H9 (cell line): ENCODE results near the gene MORC2. TPM values are rescaled to one million over a fixed set of nuclear protein-coding genes. Genes with fewer than 3 reads are reported as not detected.

Source experiments
- DNase-seq: peaks from one replicate; pipeline ENCODE4 v3.0.0-alpha.2; 2017
- H2AFZ ChIP-seq: one replicate; pipeline ENCODE4 v1.6.1; 2013; ENCODE audit warnings: mild to moderate bottlenecking, low read length, control low read depth, moderate library complexity
- H2AK5ac ChIP-seq: 2 replicates; pipeline ENCODE4 v1.6.1; 2013; ENCODE audit warnings: low read length, control low read depth, mixed read lengths; ENCODE audit not compliant: insufficient read length
- H2BK120ac ChIP-seq: one replicate; pipeline ENCODE4 v1.6.1; 2013; ENCODE audit warnings: low read depth, mild to moderate bottlenecking, low read length, control low read depth, inconsistent platforms; ENCODE audit not compliant: poor library complexity, severe bottlenecking
- H2BK12ac ChIP-seq: 2 replicates; pipeline ENCODE4 v1.6.1; 2013; ENCODE audit warnings: low read length, control low read depth, mixed read lengths, low read depth; ENCODE audit not compliant: insufficient read length
- H2BK15ac ChIP-seq: 2 replicates; pipeline ENCODE4 v1.6.1; 2013; ENCODE audit warnings: low read depth, low read length, control low read depth
- H2BK20ac ChIP-seq: one replicate; pipeline ENCODE4 v1.6.1; 2013; ENCODE audit warnings: low read depth, mild to moderate bottlenecking, low read length, control low read depth, inconsistent platforms; ENCODE audit not compliant: poor library complexity, severe bottlenecking
- H2BK5ac ChIP-seq: 2 replicates; pipeline ENCODE4 v1.6.1; 2013; ENCODE audit warnings: low read length, control low read depth, mixed read lengths; ENCODE audit not compliant: insufficient read length
- H3K14ac ChIP-seq: 2 replicates; pipeline ENCODE4 v1.6.1; 2013; ENCODE audit warnings: low read length, control low read depth; ENCODE audit not compliant: insufficient read depth
- H3K18ac ChIP-seq: 2 replicates; pipeline ENCODE4 v1.6.1; 2013; ENCODE audit warnings: low read depth, mild to moderate bottlenecking, mixed read lengths, low read length, control low read depth; ENCODE audit not compliant: insufficient read length
- H3K23ac ChIP-seq: 2 replicates; pipeline ENCODE4 v1.6.1; 2013; ENCODE audit warnings: low read length, control low read depth, mixed read lengths, low read depth; ENCODE audit not compliant: insufficient read length
- H3K23me2 ChIP-seq: 2 replicates; pipeline ENCODE4 v1.6.1; 2013; ENCODE audit warnings: low read depth, mild to moderate bottlenecking, mixed read lengths, low read length, control low read depth; ENCODE audit not compliant: insufficient read length, poor library complexity, severe bottlenecking
- H3K27ac ChIP-seq: 2 replicates; pipeline ENCODE4 v1.5.1; 2013; ENCODE audit warnings: low read length, control low read depth, mixed read lengths, low read depth; ENCODE audit not compliant: insufficient read length
- H3K27me3 ChIP-seq: 2 replicates; pipeline ENCODE4 v1.6.1; 2013; ENCODE audit warnings: low read length, control low read depth, inconsistent platforms; ENCODE audit not compliant: insufficient read depth
- H3K4ac ChIP-seq: 2 replicates; pipeline ENCODE4 v1.6.1; 2013; ENCODE audit warnings: low read depth, mild to moderate bottlenecking, control low read depth, inconsistent platforms, low read length, moderate library complexity
- H3K4me1 ChIP-seq: 2 replicates; pipeline ENCODE4 v1.6.1; 2013; ENCODE audit warnings: low read length, control low read depth, inconsistent platforms; ENCODE audit not compliant: insufficient read depth
- H3K4me2 ChIP-seq: 2 replicates; pipeline ENCODE4 v1.6.1; 2013; ENCODE audit warnings: low read length, control low read depth, mixed read lengths; ENCODE audit not compliant: insufficient read length, insufficient read depth
- H3K56ac ChIP-seq: 2 replicates; pipeline ENCODE4 v1.6.1; 2013; ENCODE audit warnings: low read depth, mild to moderate bottlenecking, mixed read lengths, low read length, control low read depth; ENCODE audit not compliant: insufficient read length
- H3K79me1 ChIP-seq: 2 replicates; pipeline ENCODE4 v1.6.1; 2013; ENCODE audit warnings: low read depth, mild to moderate bottlenecking, moderate library complexity, low read length, control low read depth, inconsistent platforms; ENCODE audit not compliant: insufficient read depth, poor library complexity, severe bottlenecking
- H3K79me2 ChIP-seq: 2 replicates; pipeline ENCODE4 v1.6.1; 2013; ENCODE audit warnings: low read length, control low read depth, inconsistent platforms; ENCODE audit not compliant: insufficient read depth
- H3K9ac ChIP-seq: 2 replicates; pipeline ENCODE4 v1.6.1; 2013; ENCODE audit warnings: low read length, control low read depth, mixed read lengths; ENCODE audit not compliant: insufficient read length; ENCODE audit errors: extremely low read depth
- H3K9me3 ChIP-seq: one replicate; pipeline ENCODE4 v1.6.1; 2013; ENCODE audit warnings: low read depth, low read length, inconsistent platforms; ENCODE audit not compliant: control insufficient read depth
- H3T11ph ChIP-seq: one replicate; pipeline ENCODE4 v1.6.1; 2013; ENCODE audit warnings: mild to moderate bottlenecking, low read length, control low read depth, inconsistent platforms
- H4K20me1 ChIP-seq: one replicate; pipeline ENCODE4 v1.6.1; 2013; ENCODE audit not compliant: control insufficient read depth, insufficient read length, insufficient read depth
- H4K5ac ChIP-seq: 2 replicates; pipeline ENCODE4 v1.6.1; 2013; ENCODE audit warnings: low read depth, mild to moderate bottlenecking, mixed read lengths, low read length, control low read depth; ENCODE audit not compliant: insufficient read length
- H4K8ac ChIP-seq: replicated peaks from 2 replicates; pipeline ENCODE4 v1.6.1; 2013; ENCODE audit warnings: low read length, control low read depth, mixed read lengths, low read depth; ENCODE audit not compliant: insufficient read length
- H4K91ac ChIP-seq: 2 replicates; pipeline ENCODE4 v1.6.1; 2013; ENCODE audit warnings: low read depth, mild to moderate bottlenecking, moderate library complexity, mixed read lengths, low read length, control low read depth; ENCODE audit not compliant: insufficient read length
- H3K27ac Mint-ChIP-seq, 3 experiments: 2 replicates in 2 of 3; 3 replicates in 1 of 3; pipeline ENCODE4 v1.8.0; 2020 to 2021; ENCODE audit warnings: mixed read lengths in 3 of 3, mild to moderate bottlenecking in 1 of 3, moderate library complexity in 1 of 3
- H3K27me3 Mint-ChIP-seq: 2 replicates; pipeline ENCODE4 v1.8.0; 2021; ENCODE audit warnings: low read depth, mild to moderate bottlenecking, moderate library complexity, mixed read lengths
- H3K36me3 Mint-ChIP-seq, 3 experiments: 2 replicates in 2 of 3; 3 replicates in 1 of 3; pipeline ENCODE4 v1.8.0; 2020 to 2021; ENCODE audit warnings: low read depth in 3 of 3, mixed read lengths in 3 of 3; ENCODE audit not compliant: insufficient read depth in 1 of 3
- H3K4me1 Mint-ChIP-seq, 2 experiments: 2 replicates each; pipeline ENCODE4 v1.8.0; 2020; ENCODE audit warnings: mixed read lengths in 2 of 2
- H3K4me3 Mint-ChIP-seq, 2 experiments: 2 replicates in 1 of 2; 3 replicates in 1 of 2; pipeline ENCODE4 v1.8.0; 2020 to 2021; ENCODE audit warnings: mild to moderate bottlenecking in 2 of 2, mixed read lengths in 2 of 2, moderate library complexity in 1 of 2
- H3K9me3 Mint-ChIP-seq, 2 experiments: 2 replicates in 1 of 2; 3 replicates in 1 of 2; pipeline ENCODE4 v1.8.0; 2020; ENCODE audit warnings: mild to moderate bottlenecking in 2 of 2, mixed read lengths in 2 of 2, moderate library complexity in 1 of 2
- WGBS: extraction: QIAGEN DNeasy Blood & Tissue Kit; methylation state at CpG from one replicate; pipeline ENCODE4 v1.1.7; 2013; ENCODE audit warnings: missing lambda C conversion rate, low lambda C conversion rate, mixed read lengths; ENCODE audit not compliant: insufficient read length; ENCODE audit errors: extremely low coverage; 5-methylcytosine and 5-hydroxymethylcytosine counted together
- total RNA-seq: library from RNA; stranded (reverse); gene quantifications from 2 replicates; pipeline ENCODE4 v1.2.1, GENCODE V29; 2021
- TF ChIP-seq, protein P1 (sequence below): fragments of 200-600 bp; sonication (generic); conservative IDR thresholded peaks from 3 replicates; pipeline ENCODE4 v1.8.0; 2021; ENCODE audit warnings: antibody characterized with exemption, mild to moderate bottlenecking

Gene MORC2
- total RNA-seq, 1 experiment from 2014 or later: 37.4 TPM

DNA sequence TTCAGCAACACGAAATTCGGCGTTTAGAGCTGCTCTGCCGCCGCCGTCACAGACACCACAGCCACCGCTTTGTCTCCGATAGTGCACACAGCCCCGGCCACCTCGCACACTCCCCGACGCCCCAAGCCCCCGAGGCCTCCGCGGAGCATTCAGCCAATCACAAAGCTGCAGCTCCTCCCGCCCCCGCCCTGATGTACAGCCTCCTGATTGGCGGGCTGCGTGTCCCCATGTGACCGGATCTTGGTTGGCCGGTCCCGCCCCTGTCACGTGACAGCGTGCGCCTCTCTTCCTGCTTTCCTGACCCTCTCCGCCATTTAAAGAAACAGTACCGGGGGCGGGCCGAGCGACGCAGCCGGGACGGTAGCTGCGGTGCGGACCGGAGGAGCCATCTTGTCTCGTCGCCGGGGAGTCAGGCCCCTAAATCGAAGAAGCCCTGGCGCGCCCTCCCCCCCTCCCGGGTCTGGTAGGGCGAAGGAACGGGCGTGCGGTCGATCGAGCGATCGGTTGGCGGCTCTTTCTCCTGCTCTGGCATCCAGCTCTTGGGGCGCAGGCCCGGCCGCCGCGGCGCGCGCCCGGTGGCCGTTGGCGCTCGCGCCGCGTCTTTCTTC lies 454 bp upstream of the MORC2 start, which contains the start of gene TUG1:
TUG1 (plus strand) TSS at position 342 of the 608 bp plus-strand sequence.
- H2BK15ac ChIP-seq: no peak within 1 kb of the TSS
- H3K4me1 ChIP-seq: no peaks in the 10 kb centered on the region
- TF ChIP-seq, protein P1, sequence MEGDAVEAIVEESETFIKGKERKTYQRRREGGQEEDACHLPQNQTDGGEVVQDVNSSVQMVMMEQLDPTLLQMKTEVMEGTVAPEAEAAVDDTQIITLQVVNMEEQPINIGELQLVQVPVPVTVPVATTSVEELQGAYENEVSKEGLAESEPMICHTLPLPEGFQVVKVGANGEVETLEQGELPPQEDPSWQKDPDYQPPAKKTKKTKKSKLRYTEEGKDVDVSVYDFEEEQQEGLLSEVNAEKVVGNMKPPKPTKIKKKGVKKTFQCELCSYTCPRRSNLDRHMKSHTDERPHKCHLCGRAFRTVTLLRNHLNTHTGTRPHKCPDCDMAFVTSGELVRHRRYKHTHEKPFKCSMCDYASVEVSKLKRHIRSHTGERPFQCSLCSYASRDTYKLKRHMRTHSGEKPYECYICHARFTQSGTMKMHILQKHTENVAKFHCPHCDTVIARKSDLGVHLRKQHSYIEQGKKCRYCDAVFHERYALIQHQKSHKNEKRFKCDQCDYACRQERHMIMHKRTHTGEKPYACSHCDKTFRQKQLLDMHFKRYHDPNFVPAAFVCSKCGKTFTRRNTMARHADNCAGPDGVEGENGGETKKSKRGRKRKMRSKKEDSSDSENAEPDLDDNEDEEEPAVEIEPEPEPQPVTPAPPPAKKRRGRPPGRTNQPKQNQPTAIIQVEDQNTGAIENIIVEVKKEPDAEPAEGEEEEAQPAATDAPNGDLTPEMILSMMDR: no peak
- H3K23me2 ChIP-seq: peaks cover 4% of the 10 kb centered on the region
- DNase-seq: peak; percentile 99
- H4K8ac ChIP-seq: no peak within 1 kb of the TSS
- H3K23ac ChIP-seq: no peak within 1 kb of the TSS
- H2BK12ac ChIP-seq: no peak within 1 kb of the TSS
- H3K9ac ChIP-seq: peak within 1 kb of the TSS; percentile 92
- H4K91ac ChIP-seq: no peak within 1 kb of the TSS
- peak within 1 kb of the TSS; percentile 99 for H3K14ac ChIP-seq
- Mint-ChIP-seq H3K27ac (peak within 1 kb of the TSS; percentile 90 to 98 (median 97); a peak in 6 of 7 replicates), H3K4me1 (peaks cover 34 to 54% of the 10 kb centered on the region in 2 experiments), H3K36me3 (peaks cover 59 to 67% (median 65%) of the 10 kb centered on the region in 3 experiments), H3K27me3 (peaks cover 8% of the 10 kb centered on the region), H3K4me3 (peak within 1 kb of the TSS; percentile 87 to 92), H3K9me3 (peaks cover 36 to 47% of the 10 kb centered on the region in 2 experiments)
- no peaks in the 10 kb centered on the region for H3K27me3 ChIP-seq
- peak within 1 kb of the TSS; percentile 12 for H3T11ph ChIP-seq
- H2AFZ ChIP-seq: no peak within 1 kb of the TSS
- H3K79me2 ChIP-seq: peaks cover 42% of the 10 kb centered on the region
- H3K4ac ChIP-seq: no peak within 1 kb of the TSS; the same call in 1 of the 2 replicates
- H3K56ac ChIP-seq: no peak within 1 kb of the TSS
- H3K18ac ChIP-seq: peak within 1 kb of the TSS; percentile 99
- H3K79me1 ChIP-seq: no peaks in the 10 kb centered on the region
- no peak within 1 kb of the TSS for H4K5ac ChIP-seq
- no CpG with 5 or more reads among the region's 67 CpGs for WGBS
- no peak within 1 kb of the TSS for H2BK20ac ChIP-seq
- H2BK5ac ChIP-seq: no peak within 1 kb of the TSS
- no peak within 1 kb of the TSS for H2AK5ac ChIP-seq
- no peaks in the 10 kb centered on the region for H4K20me1 ChIP-seq
- H3K27ac ChIP-seq: peak within 1 kb of the TSS; percentile 18
- peak within 1 kb of the TSS; percentile 90 for H3K4me2 ChIP-seq
- H2BK120ac ChIP-seq: no peak within 1 kb of the TSS
- H3K9me3 ChIP-seq: no peaks in the 10 kb centered on the region
